Measurements from ENCODE around the gene RAB40C. TPM values are rescaled to one million over a fixed set of nuclear protein-coding genes. Genes with fewer than 3 reads are reported as not detected.

Gene RAB40C
- total and polyA plus RNA-seq, 10 of the 15 experiments (the other 5 are each of a cell fraction or from before 2014, with no cell fraction given), result 0.06 to 12.8 (median 4.6) TPM

- H3K4me2 ChIP-seq (ENCODE audit: control insufficient read depth, insufficient read depth), result peak overlapping the region; percentile 33; the same call in 1 of the 2 replicates
- no peak overlapping the region for H3K27ac ChIP-seq (ENCODE audit: control insufficient read depth, insufficient read depth)
- no peak overlapping the region for H3K9ac ChIP-seq (ENCODE audit: control insufficient read depth, insufficient read depth, low read length)
- ChIA-PET RAD21 (ENCODE audit: unreplicated experiment) (interaction anchor here (1.0 kb wide), 1 partner anchor 13 kb away, joined by 7 read pairs; no protein-coding TSS in a partner anchor), SMC1A (ENCODE audit: uncharacterized antibody, unreplicated experiment) (interaction anchor here (0.9 kb wide), 1 partner anchor 59 kb away, joined by 4 read pairs; the partner anchor contains the start of gene ANTKMT), POLR2A (no interaction called here), CTCF (interaction anchor here (0.9 to 2.0 kb wide), 3 partner anchors 13 to 25 kb away, joined by 3 to 7 read pairs (median 4); partner anchors contain the start of gene METTL26)
- H3K9me3 ChIP-seq (replicated peaks; ENCODE audit: control insufficient read depth, insufficient read depth, low read length), result no peaks in the 10 kb centered on the region
- no peaks in the 10 kb centered on the region for H3K27me3 ChIP-seq (replicated peaks in 1 of 2; ENCODE audit: control insufficient read depth in 2 of 2, insufficient read depth in 2 of 2, low read length in 1 of 2)
- H3K36me3 ChIP-seq (ENCODE audit: control insufficient read depth in 2 of 2, insufficient read depth in 2 of 2, low read length in 1 of 2), result no peaks in the 10 kb centered on the region; a peak in 2 of 4 replicates
- FAIRE-seq, result no peak
- in situ Hi-C loops (cut with MboI) (loop anchor here (10.0 kb wide), 1 partner anchor 267 kb away; the partner anchor contains the start of gene NME4), intact Hi-C loops (cut with micrococcal nuclease; ENCODE audit: unreplicated experiment) (loop anchor here (10.0 kb wide), 1 partner anchor 267 kb away; the partner anchor contains the start of gene NME4)
- no peak for DNase-seq (ENCODE audit: low read depth, low spot score)
- H3K4me3 ChIP-seq, result no peak overlapping the region
- H3K79me2 ChIP-seq (ENCODE audit: control insufficient read depth, insufficient read depth, low read length), result no peaks in the 10 kb centered on the region
- no peak for ATAC-seq
- peak overlapping the region; percentile 60 for H2AFZ ChIP-seq (ENCODE audit: control insufficient read depth, low read depth, low read length)
- TF ChIP-seq IKZF1 (conservative IDR thresholded peaks at IDR 0.05), result 0 out of 2 replicates have a peak, but pooled peaks have one; percentile 8
- TF ChIP-seq LARP7 (IDR thresholded peaks at IDR 0.05), result peak; percentile 41; the same call in 1 of the 2 replicates
- TF ChIP-seq CTCF (IDR thresholded peaks at IDR 0.05 in 2 of 3, conservative IDR thresholded peaks at IDR 0.05 in 1 of 3; ENCODE audit: control insufficient read depth in 2 of 3, extremely low read depth in 1 of 3, insufficient read depth in 1 of 3, low read depth in 3 of 3, low read length in 3 of 3), result 0 out of 6 replicates have a peak, but pooled peaks of 1 of the 3 experiments have one; percentile 12
- TF ChIP-seq TCF12 (IDR thresholded peaks at IDR 0.05; ENCODE audit: low read depth, low read length), result no peak
- BruUV-seq (replicated peaks), result no TSS peak
- peaks cover 3% of the 10 kb centered on the region; the same call in 1 of the 2 replicates for H3K4me1 ChIP-seq (ENCODE audit: control insufficient read depth, insufficient read depth, low read length)
- H4K20me1 ChIP-seq (ENCODE audit: control insufficient read depth, insufficient read depth), result no peaks in the 10 kb centered on the region
- 90% methylated on average over 29 of the region's 35 CpGs for WGBS (ENCODE audit: insufficient coverage, insufficient replicate concordance, low lambda C conversion rate, missing lambda C conversion rate)
These were observed 71.4 kb downstream of the RAB40C start for GRCh38 chr16:661184-661821.
